ENCODE measurements around the gene FGF5.
"Not testable (repeated sequence)": the region's sequence is repeated elsewhere in the genome, so short reads cannot be mapped to it uniquely, and the experiment has no call there.

The FGF5 gene

GRCh38 chr4:80266253-80266901 is at the start of gene FGF5:
Gene FGF5 (plus strand): TSS chr4:80266664. CDS start chr4:80266825, 161 bp downstream.
- in situ Hi-C loops (cut with MboI; ENCODE audit: low sequenced_read_pairs): no loop called here

GRCh38 chr4:80219301-80220025 is 47.0 kb upstream of the FGF5 start:
- in situ Hi-C loops (cut with MboI; ENCODE audit: low sequenced_read_pairs): no loop called here

GRCh38 chr4:80220711-80221110 is 45.8 kb upstream of the FGF5 start:
- in situ Hi-C loops (cut with MboI; ENCODE audit: low sequenced_read_pairs): no loop called here

- in situ Hi-C loops (cut with MboI; ENCODE audit: low sequenced_read_pairs): no loop called here
Observed at GRCh38 chr4:80221161-80221560, 45.3 kb upstream of the FGF5 start.

GRCh38 chr4:80225595-80225994 is 40.9 kb upstream of the FGF5 start:
- in situ Hi-C loops (cut with MboI; ENCODE audit: low sequenced_read_pairs): no loop called here

- in situ Hi-C loops (cut with MboI; ENCODE audit: low sequenced_read_pairs): no loop called here
Observed at GRCh38 chr4:80226094-80226493, 40.4 kb upstream of the FGF5 start.

- in situ Hi-C loops (cut with MboI; ENCODE audit: low sequenced_read_pairs): no loop called here
Observed at GRCh38 chr4:80228460-80228859, 38.0 kb upstream of the FGF5 start.

GRCh38 chr4:80229128-80229527 is 37.3 kb upstream of the FGF5 start:
- in situ Hi-C loops (cut with MboI; ENCODE audit: low sequenced_read_pairs): no loop called here

- in situ Hi-C loops (cut with MboI; ENCODE audit: low sequenced_read_pairs): no loop called here
Observed at GRCh38 chr4:80229590-80229989, 36.9 kb upstream of the FGF5 start.

- in situ Hi-C loops (cut with MboI; ENCODE audit: low sequenced_read_pairs): no loop called here
Observed at GRCh38 chr4:80231180-80231579, 35.3 kb upstream of the FGF5 start.

- in situ Hi-C loops (cut with MboI; ENCODE audit: low sequenced_read_pairs): no loop called here
Observed at GRCh38 chr4:80232707-80233370, 33.6 kb upstream of the FGF5 start.

- in situ Hi-C loops (cut with MboI; ENCODE audit: low sequenced_read_pairs): no loop called here
Observed at GRCh38 chr4:80233390-80233789, 33.1 kb upstream of the FGF5 start.

GRCh38 chr4:80235451-80235850 is 31.0 kb upstream of the FGF5 start:
- in situ Hi-C loops (cut with MboI; ENCODE audit: low sequenced_read_pairs): no loop called here

- in situ Hi-C loops (cut with MboI; ENCODE audit: low sequenced_read_pairs): no loop called here
Observed at GRCh38 chr4:80237992-80238391, 28.5 kb upstream of the FGF5 start.

GRCh38 chr4:80239480-80240150 is 26.8 kb upstream of the FGF5 start:
- in situ Hi-C loops (cut with MboI; ENCODE audit: low sequenced_read_pairs): no loop called here

GRCh38 chr4:80240976-80241375 is 25.5 kb upstream of the FGF5 start:
- in situ Hi-C loops (cut with MboI; ENCODE audit: low sequenced_read_pairs): no loop called here

- in situ Hi-C loops (cut with MboI; ENCODE audit: low sequenced_read_pairs): no loop called here
Observed at GRCh38 chr4:80243274-80244018, 23.0 kb upstream of the FGF5 start.

GRCh38 chr4:80247484-80247883 is 19.0 kb upstream of the FGF5 start:
- in situ Hi-C loops (cut with MboI; ENCODE audit: low sequenced_read_pairs): not testable (repeated sequence)

GRCh38 chr4:80249144-80249543 is 17.3 kb upstream of the FGF5 start:
- in situ Hi-C loops (cut with MboI; ENCODE audit: low sequenced_read_pairs): no loop called here

- in situ Hi-C loops (cut with MboI; ENCODE audit: low sequenced_read_pairs): no loop called here
Observed at GRCh38 chr4:80252427-80252826, 14.0 kb upstream of the FGF5 start.

GRCh38 chr4:80252953-80253352 is 13.5 kb upstream of the FGF5 start:
- in situ Hi-C loops (cut with MboI; ENCODE audit: low sequenced_read_pairs): no loop called here

Measured in hTERT RPE-1 (cell line).